ENCODE results near the gene TMEM176A. TPM values are rescaled to one million over a fixed set of nuclear protein-coding genes. Genes with fewer than 3 reads are reported as not detected.

TMEM176A gene, protein sequence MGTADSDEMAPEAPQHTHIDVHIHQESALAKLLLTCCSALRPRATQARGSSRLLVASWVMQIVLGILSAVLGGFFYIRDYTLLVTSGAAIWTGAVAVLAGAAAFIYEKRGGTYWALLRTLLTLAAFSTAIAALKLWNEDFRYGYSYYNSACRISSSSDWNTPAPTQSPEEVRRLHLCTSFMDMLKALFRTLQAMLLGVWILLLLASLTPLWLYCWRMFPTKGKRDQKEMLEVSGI
- total RNA-seq = under 0.01 TPM in 1 of 2 replicates, not detected in the other

GRCh38 chr7:150800581-150801241 lies at the start of gene TMEM176A:
TSS of gene TMEM176A (plus strand) at chr7:150800769. CDS start at chr7:150801551, 782 bp downstream.
- no peak for DNase-seq (ENCODE audit: low read depth)
- TF ChIP-seq, protein P1, sequence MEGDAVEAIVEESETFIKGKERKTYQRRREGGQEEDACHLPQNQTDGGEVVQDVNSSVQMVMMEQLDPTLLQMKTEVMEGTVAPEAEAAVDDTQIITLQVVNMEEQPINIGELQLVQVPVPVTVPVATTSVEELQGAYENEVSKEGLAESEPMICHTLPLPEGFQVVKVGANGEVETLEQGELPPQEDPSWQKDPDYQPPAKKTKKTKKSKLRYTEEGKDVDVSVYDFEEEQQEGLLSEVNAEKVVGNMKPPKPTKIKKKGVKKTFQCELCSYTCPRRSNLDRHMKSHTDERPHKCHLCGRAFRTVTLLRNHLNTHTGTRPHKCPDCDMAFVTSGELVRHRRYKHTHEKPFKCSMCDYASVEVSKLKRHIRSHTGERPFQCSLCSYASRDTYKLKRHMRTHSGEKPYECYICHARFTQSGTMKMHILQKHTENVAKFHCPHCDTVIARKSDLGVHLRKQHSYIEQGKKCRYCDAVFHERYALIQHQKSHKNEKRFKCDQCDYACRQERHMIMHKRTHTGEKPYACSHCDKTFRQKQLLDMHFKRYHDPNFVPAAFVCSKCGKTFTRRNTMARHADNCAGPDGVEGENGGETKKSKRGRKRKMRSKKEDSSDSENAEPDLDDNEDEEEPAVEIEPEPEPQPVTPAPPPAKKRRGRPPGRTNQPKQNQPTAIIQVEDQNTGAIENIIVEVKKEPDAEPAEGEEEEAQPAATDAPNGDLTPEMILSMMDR (IDR thresholded peaks at IDR 0.05; ENCODE audit: insufficient read depth, low read depth, low read length) = no peak
- H3K4me3 ChIP-seq (ENCODE audit: low read depth, low read length) = no peak within 1 kb of the TSS

DNA sequence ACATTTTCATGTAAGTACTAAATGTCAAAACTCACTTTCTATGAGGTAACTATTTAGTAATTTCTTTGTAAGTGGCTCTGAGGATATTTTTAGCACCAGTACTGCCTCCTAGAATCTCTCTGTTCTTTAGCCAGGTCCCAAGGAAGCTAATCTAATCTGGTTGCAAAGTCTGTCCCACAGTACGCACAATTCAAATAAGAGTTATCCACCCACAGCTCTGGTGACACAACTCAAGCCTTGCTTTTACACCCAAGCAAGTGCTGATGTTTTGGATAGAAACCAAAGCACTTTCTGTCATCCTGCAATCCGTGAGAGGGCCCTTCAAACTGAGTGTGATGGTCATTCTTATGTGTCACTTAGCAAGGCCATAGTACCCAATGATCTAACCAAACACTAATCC lies 48.9 kb upstream of the TMEM176A start:
- H3K4me3 ChIP-seq (ENCODE audit: low read depth, low read length) = no peak overlapping the region
- no peak for DNase-seq (ENCODE audit: low read depth)
- TF ChIP-seq, protein P1 (IDR thresholded peaks at IDR 0.05; ENCODE audit: insufficient read depth, low read depth, low read length) = no peak

DNA sequence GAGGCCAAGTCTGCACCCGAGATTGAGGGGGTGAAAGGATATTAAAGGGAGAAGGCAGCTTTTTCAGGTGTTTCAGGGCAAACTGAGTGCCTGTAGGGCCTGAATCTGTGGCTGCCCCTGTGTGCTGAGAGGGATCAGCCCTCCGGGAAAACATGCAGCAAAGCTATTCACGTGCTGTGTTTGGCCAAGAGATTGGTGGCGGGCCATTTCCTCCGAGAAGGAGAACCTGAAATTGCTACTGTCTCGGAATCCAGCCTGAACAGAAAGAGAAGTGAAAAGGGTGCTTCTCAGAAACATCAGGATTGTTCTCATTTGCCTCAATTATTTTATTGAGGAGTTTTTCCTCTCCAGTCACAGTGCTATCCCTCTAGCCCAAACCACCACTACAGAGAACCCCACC lies 47.3 kb upstream of the TMEM176A start:
- DNase-seq (ENCODE audit: low read depth) = no peak
- TF ChIP-seq, protein P1 (IDR thresholded peaks at IDR 0.05; ENCODE audit: insufficient read depth, low read depth, low read length) = no peak
- no peak overlapping the region for H3K4me3 ChIP-seq (ENCODE audit: low read depth, low read length)

DNA sequence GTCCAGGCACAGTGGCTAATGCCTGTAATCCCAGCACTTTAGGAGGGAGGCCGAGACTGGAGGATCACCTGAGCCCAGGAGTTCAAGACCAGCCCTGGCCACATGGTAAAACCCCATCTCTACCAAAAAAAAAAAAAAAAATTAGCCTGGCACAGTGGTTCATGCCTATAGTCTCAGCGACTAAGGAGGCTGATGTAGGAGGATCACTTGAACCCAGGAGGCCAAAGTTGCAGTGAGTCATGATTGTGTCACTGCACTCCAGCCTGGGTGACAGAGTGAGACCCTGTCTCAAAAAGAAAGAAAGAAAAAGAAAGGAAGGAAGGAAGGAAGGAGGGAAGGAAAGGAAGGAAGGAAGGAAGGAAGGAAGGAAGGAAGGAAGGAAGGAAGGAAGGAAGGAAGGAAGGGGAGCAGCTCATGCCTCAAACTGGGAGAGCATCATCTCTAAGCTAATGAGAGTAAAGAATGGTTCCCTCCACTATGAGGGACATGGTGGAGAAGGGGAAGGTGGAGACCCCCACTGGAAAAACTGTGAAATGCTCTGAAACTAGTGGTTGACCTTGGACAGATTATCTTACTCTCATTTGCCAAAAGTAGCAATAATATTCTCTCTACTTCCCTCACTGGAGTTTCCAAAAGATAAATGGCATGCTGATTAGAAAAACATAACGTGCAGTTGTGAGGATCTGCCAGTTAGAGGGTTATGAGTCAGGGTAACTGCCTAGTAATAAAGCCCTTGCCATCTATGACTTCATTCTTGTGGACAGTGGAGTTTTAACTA lies 46.6 kb upstream of the TMEM176A start:
- no peak overlapping the region for H3K4me3 ChIP-seq (ENCODE audit: low read depth, low read length)
- no peak for DNase-seq (ENCODE audit: low read depth)
- TF ChIP-seq, protein P1 (IDR thresholded peaks at IDR 0.05; ENCODE audit: insufficient read depth, low read depth, low read length) = peak; percentile 23

DNA sequence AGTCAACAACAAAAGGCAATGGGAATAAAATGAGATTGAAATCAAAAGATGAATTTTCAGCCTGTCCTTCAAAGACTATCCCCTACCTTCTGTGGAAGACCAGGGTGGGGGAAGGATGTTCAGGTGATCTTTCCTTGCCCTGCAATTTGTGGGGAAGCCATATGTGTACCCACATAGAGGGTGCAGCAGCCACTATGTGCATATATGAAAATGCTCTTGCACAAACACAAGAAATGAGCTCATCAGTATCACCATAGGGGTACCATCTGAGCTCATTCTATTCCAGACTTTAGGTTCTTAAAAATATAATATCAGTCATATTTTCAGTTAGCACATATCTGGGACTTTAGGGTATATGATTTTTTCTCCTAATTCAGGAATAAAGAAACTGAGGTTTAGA lies 45.6 kb upstream of the TMEM176A start:
- DNase-seq (ENCODE audit: low read depth) = no peak
- H3K4me3 ChIP-seq (ENCODE audit: low read depth, low read length) = no peak overlapping the region
- TF ChIP-seq, protein P1 (IDR thresholded peaks at IDR 0.05; ENCODE audit: insufficient read depth, low read depth, low read length) = no peak

GRCh38 chr7:150755473-150756099 lies 45.0 kb upstream of the TMEM176A start:
- H3K4me3 ChIP-seq (ENCODE audit: low read depth, low read length) = no peak overlapping the region
- DNase-seq (ENCODE audit: low read depth) = no peak
- TF ChIP-seq, protein P1 (IDR thresholded peaks at IDR 0.05; ENCODE audit: insufficient read depth, low read depth, low read length) = no peak
